HepG2 (cell line): ENCODE data around the gene CENPP.
A peak's percentile ranks its signal among the peaks of the same experiment; 100 is the strongest.

ENCODE experiments used
- CREM ChIP-seq, 2 experiments: sonication (generic) in 1 of 2; formaldehyde crosslinking in 1 of 2; IDR thresholded peaks; 2 replicates each; pipeline versions ENCODE4 v1.4.0 to v1.6.1; 2016 to 2020; ENCODE audit warnings: antibody characterized with exemption in 1 of 2, mild to moderate bottlenecking in 1 of 2, missing genetic modification reagents in 1 of 2
- FOXK2 ChIP-seq: fragments of 450-650 bp; IDR thresholded peaks from 2 replicates; pipeline ENCODE4 v1.6.1; 2016
- MAFK ChIP-seq, 2 experiments: IDR thresholded peaks in 1 of 2; conservative IDR thresholded peaks in 1 of 2; 2 replicates each; pipeline ENCODE4 v1.6.1; 2011; ENCODE audit warnings: improper control_type of control experiment in 2 of 2, low read length in 2 of 2
- RXRA ChIP-seq: sonication (generic); formaldehyde crosslinking; IDR thresholded peaks from 2 replicates; pipeline ENCODE4 v1.5.1; 2020; ENCODE audit warnings: missing genetic modification reagents
- TBP ChIP-seq: sonication (generic); formaldehyde crosslinking; IDR thresholded peaks from 2 replicates; pipeline ENCODE4 v1.5.0; 2020; ENCODE audit warnings: missing genetic modification reagents
- ZNF24 ChIP-seq: fragments of 450-650 bp; IDR thresholded peaks from 2 replicates; pipeline ENCODE4 v1.6.1; 2017; ENCODE audit warnings: antibody characterized with exemption, mild to moderate bottlenecking
- ZNF337 ChIP-seq: sonication (generic); formaldehyde crosslinking; IDR thresholded peaks from 2 replicates; pipeline ENCODE4 v1.5.1; 2020; ENCODE audit warnings: missing genetic modification reagents, low read depth, mild to moderate bottlenecking, borderline replicate concordance
- TF ChIP-seq, protein P1 (sequence below): sonication (generic); formaldehyde crosslinking; IDR thresholded peaks from 2 replicates; pipeline ENCODE4 v1.4.0; 2020; ENCODE audit warnings: mild to moderate bottlenecking, missing genetic modification reagents
- TF ChIP-seq, protein P2 (sequence below): sonication (generic); formaldehyde crosslinking; IDR thresholded peaks from 2 replicates; pipeline ENCODE4 v1.5.0; 2020; ENCODE audit warnings: mild to moderate bottlenecking, missing genetic modification reagents

DNA sequence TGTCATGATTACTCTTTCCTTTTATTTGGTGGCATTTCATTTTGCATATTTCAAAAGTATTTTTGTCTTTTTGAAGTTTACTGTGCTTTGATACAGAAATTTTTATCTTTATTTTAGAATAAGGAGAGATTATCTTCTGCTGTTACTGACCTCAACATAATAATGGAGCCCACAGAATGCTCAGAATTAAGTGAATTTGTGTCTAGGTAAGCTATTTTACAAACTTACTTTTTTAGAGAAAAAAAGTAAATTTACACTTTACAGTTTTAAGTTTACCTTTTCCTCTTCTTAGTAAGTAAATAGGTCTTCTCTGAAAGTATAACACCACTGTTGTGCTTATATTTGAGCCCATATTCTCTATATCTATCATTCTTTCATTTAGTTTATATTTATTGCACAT is 19.8 kb downstream of the CENPP start:
- no peak for TF ChIP-seq TBP (CRISPR knock-in tag)
- TF ChIP-seq, protein P1, sequence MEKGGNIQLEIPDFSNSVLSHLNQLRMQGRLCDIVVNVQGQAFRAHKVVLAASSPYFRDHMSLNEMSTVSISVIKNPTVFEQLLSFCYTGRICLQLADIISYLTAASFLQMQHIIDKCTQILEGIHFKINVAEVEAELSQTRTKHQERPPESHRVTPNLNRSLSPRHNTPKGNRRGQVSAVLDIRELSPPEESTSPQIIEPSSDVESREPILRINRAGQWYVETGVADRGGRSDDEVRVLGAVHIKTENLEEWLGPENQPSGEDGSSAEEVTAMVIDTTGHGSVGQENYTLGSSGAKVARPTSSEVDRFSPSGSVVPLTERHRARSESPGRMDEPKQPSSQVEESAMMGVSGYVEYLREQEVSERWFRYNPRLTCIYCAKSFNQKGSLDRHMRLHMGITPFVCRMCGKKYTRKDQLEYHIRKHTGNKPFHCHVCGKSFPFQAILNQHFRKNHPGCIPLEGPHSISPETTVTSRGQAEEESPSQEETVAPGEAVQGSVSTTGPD, result no peak
- no peak for TF ChIP-seq FOXK2
- TF ChIP-seq MAFK (conservative IDR thresholded peaks at IDR 0.05 in 1 of 2, IDR thresholded peaks at IDR 0.05 in 1 of 2; ENCODE audit: low read length in 2 of 2), result peak; percentile 24 to 59; a peak in 2 of 4 replicates
- no peak for TF ChIP-seq ZNF24
- TF ChIP-seq RXRA (CRISPR knock-in tag), result no peak
- no peak for TF ChIP-seq ZNF337
- TF ChIP-seq, protein P2, sequence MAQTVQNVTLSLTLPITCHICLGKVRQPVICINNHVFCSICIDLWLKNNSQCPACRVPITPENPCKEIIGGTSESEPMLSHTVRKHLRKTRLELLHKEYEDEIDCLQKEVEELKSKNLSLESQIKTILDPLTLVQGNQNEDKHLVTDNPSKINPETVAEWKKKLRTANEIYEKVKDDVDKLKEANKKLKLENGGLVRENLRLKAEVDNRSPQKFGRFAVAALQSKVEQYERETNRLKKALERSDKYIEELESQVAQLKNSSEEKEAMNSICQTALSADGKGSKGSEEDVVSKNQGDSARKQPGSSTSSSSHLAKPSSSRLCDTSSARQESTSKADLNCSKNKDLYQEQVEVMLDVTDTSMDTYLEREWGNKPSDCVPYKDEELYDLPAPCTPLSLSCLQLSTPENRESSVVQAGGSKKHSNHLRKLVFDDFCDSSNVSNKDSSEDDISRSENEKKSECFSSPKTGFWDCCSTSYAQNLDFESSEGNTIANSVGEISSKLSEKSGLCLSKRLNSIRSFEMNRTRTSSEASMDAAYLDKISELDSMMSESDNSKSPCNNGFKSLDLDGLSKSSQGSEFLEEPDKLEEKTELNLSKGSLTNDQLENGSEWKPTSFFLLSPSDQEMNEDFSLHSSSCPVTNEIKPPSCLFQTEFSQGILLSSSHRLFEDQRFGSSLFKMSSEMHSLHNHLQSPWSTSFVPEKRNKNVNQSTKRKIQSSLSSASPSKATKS (CRISPR knock-in tag), result no peak
- no peak for TF ChIP-seq CREM (IDR thresholded peaks at IDR 0.05)
- no peak for TF ChIP-seq CREM (CRISPR knock-in tag; IDR thresholded peaks at IDR 0.05)
